GM19035 (cell line): Measurements from ENCODE around the gene SRA1.

Source experiments
- ATAC-seq: cut with Tn5 transposase; IDR thresholded peaks from one replicate; pipeline ENCODE4 v1.9.1; 2021; ENCODE audit not compliant: unreplicated experiment

The SRA1 gene

GRCh38 chr5:140551872-140552271, 5.4 kb downstream of the SRA1 start:
- no peak for ATAC-seq

GRCh38 chr5:140550147-140551079, 6.9 kb downstream of the SRA1 start:
- no peak for ATAC-seq

- no peak for ATAC-seq
Observed at GRCh38 chr5:140549237-140550144, 7.8 kb downstream of the SRA1 start.

- no peak for ATAC-seq
Observed at GRCh38 chr5:140548791-140549190, 8.5 kb downstream of the SRA1 start.

GRCh38 chr5:140548300-140548688, 9.0 kb downstream of the SRA1 start:
- ATAC-seq: peak; percentile 4

- peak; percentile 97 for ATAC-seq
Observed at GRCh38 chr5:140547508-140548299, 9.6 kb downstream of the SRA1 start, which contains the start of gene EIF4EBP3. Gene EIF4EBP3, plus strand, starts transcription at chr5:140547662. Its CDS starts 76 bp downstream, at chr5:140547738.

- ATAC-seq: no peak
Observed at GRCh38 chr5:140546851-140547507, 10.3 kb downstream of the SRA1 start.

GRCh38 chr5:140545606-140546005, 11.7 kb downstream of the SRA1 start:
- ATAC-seq: no peak

GRCh38 chr5:140544986-140545385, 12.3 kb downstream of the SRA1 start:
- ATAC-seq: no peak

GRCh38 chr5:140542972-140543371, 14.3 kb downstream of the SRA1 start:
- ATAC-seq: no peak

- no peak for ATAC-seq
Observed at GRCh38 chr5:140540227-140540626, 17.0 kb downstream of the SRA1 start.

GRCh38 chr5:140524003-140524402, 33.3 kb downstream of the SRA1 start:
- no peak for ATAC-seq

- no peak for ATAC-seq
Observed at GRCh38 chr5:140513124-140513523, 44.1 kb downstream of the SRA1 start.

GRCh38 chr5:140509898-140510297, 47.4 kb downstream of the SRA1 start:
- no peak for ATAC-seq

- ATAC-seq: no peak
Observed at GRCh38 chr5:140502834-140503233, 54.4 kb downstream of the SRA1 start.
